ENCODE measurements around the gene REN. TPM values are rescaled to one million over a fixed set of nuclear protein-coding genes. Genes with fewer than 3 reads are reported as not detected.

Gene REN
- total and polyA plus RNA-seq, 3 donors from 2014 or later = 2.2 TPM; not detected in 2

- no peaks in the 10 kb centered on the region for H3K36me3 ChIP-seq (ENCODE audit: low read depth, missing control alignments)
- peak; percentile 61 for DNase-seq
- 48 to 53% methylated on average over 9 to 11 of the region's 11 CpGs for WGBS, 2 donors
- no peak for TF ChIP-seq POLR2A (IDR thresholded peaks at IDR 0.05)
- TF ChIP-seq CTCF (IDR thresholded peaks at IDR 0.05) = peak in 1 of 3 experiments; percentile 10
- peaks cover 52% of the 10 kb centered on the region for H3K4me1 ChIP-seq
- peak overlapping the region in 1 of 2 donors; percentile 54 for H3K27ac ChIP-seq
- H3K9me3 ChIP-seq = no peaks in the 10 kb centered on the region
- H3K4me3 ChIP-seq = no peak overlapping the region
- H3K27me3 ChIP-seq = no peaks in the 10 kb centered on the region
- intact Hi-C loops (cut with DNase I; ENCODE audit: low total_unique reads) = no loop called here
These were observed 34.9 kb downstream of the REN start for GRCh38 chr1:204130981-204131892.

GRCh38 chr1:204130178-204130577 is 36.0 kb downstream of the REN start:
- no peaks in the 10 kb centered on the region for H3K27me3 ChIP-seq
- no peaks in the 10 kb centered on the region for H3K36me3 ChIP-seq (ENCODE audit: low read depth, missing control alignments)
- peak overlapping the region; percentile 10 to 54 for H3K27ac ChIP-seq
- H3K4me3 ChIP-seq = no peak overlapping the region
- WGBS, 2 donors = 28 to 47% methylated on average over 3 to 4 of the region's 4 CpGs
- TF ChIP-seq POLR2A (IDR thresholded peaks at IDR 0.05) = no peak
- TF ChIP-seq CTCF (IDR thresholded peaks at IDR 0.05) = no peak
- no peaks in the 10 kb centered on the region for H3K9me3 ChIP-seq
- intact Hi-C loops (cut with DNase I; ENCODE audit: low total_unique reads) = no loop called here
- peaks cover 54% of the 10 kb centered on the region for H3K4me1 ChIP-seq
- peak; percentile 45 for DNase-seq

- TF ChIP-seq CTCF (IDR thresholded peaks at IDR 0.05) (peak; percentile 74 to 93 (median 92)), POLR2A (IDR thresholded peaks at IDR 0.05) (no peak)
- no peaks in the 10 kb centered on the region for H3K27me3 ChIP-seq
- no peaks in the 10 kb centered on the region for H3K9me3 ChIP-seq
- H3K36me3 ChIP-seq (ENCODE audit: low read depth, missing control alignments) = no peaks in the 10 kb centered on the region
- WGBS, 2 donors = 2 to 4% methylated on average over 19 to 28 of the region's 29 CpGs
- peaks cover 54% of the 10 kb centered on the region for H3K4me1 ChIP-seq
- peak overlapping the region in 1 of 2 donors; percentile 46 for H3K4me3 ChIP-seq
- DNase-seq = peak; percentile 80
- H3K27ac ChIP-seq = peak overlapping the region; percentile 10 to 78
- intact Hi-C loops (cut with DNase I; ENCODE audit: low total_unique reads) = loop anchor here (5.0 to 10.0 kb wide), 2 partner anchors 54 to 257 kb away; partner anchors contain the start of gene SOX13
These were observed 36.9 kb downstream of the REN start for GRCh38 chr1:204128964-204129896.

GRCh38 chr1:204128464-204128963 is 37.6 kb downstream of the REN start:
- no peaks in the 10 kb centered on the region for H3K9me3 ChIP-seq
- intact Hi-C loops (cut with DNase I; ENCODE audit: low total_unique reads) = loop anchor here (5.0 to 10.0 kb wide), 2 partner anchors 54 to 256 kb away; partner anchors contain the start of gene SOX13
- no peak for DNase-seq
- TF ChIP-seq POLR2A (IDR thresholded peaks at IDR 0.05) (no peak), CTCF (IDR thresholded peaks at IDR 0.05) (no peak)
- no peak overlapping the region for H3K4me3 ChIP-seq
- H3K36me3 ChIP-seq (ENCODE audit: low read depth, missing control alignments) = no peaks in the 10 kb centered on the region
- peaks cover 54% of the 10 kb centered on the region for H3K4me1 ChIP-seq
- no peaks in the 10 kb centered on the region for H3K27me3 ChIP-seq
- peak overlapping the region in 1 of 2 donors; percentile 78 for H3K27ac ChIP-seq
- 66 to 71% methylated on average over 3 to 4 of the region's 4 CpGs for WGBS, 2 donors

Measured in testis (tissue), 3 donors.